Motor neuron (in vitro differentiated cells): ENCODE measurements around the gene SHROOM4. TPM values are rescaled to one million over a fixed set of nuclear protein-coding genes. Genes with fewer than 3 reads are reported as not detected.

ENCODE experiments used
- ATAC-seq, 8 experiments: fragments of 200-7000 bp; cut with Tn5 transposase; replicated peaks in 6 of 8; 2 replicates each; pipeline ENCODE4 v1.8.0; 2021; ENCODE audit warnings: mild to moderate bottlenecking in 8 of 8, moderate library complexity in 8 of 8
- H3K27ac ChIP-seq, 2 donors: fragments of 250-450 bp; sonication (Bioruptor Pico); 2 replicates each; pipeline ENCODE4 v1.9.0; 2021; ENCODE audit warnings: antibody characterized with exemption in 2 of 2, mild to moderate bottlenecking in 2 of 2, moderate library complexity in 1 of 2
- H3K4me1 ChIP-seq, 2 donors: fragments of 250-450 bp; sonication (Bioruptor Pico); replicated peaks in 1 of 2; 2 replicates each; pipeline ENCODE4 v1.6.1; 2021; ENCODE audit warnings: antibody characterized with exemption in 2 of 2, mild to moderate bottlenecking in 2 of 2, moderate library complexity in 1 of 2
- H3K4me3 ChIP-seq, 5 donors: fragments of 250-450 bp; sonication (Bioruptor Pico); 2 replicates each; pipeline ENCODE4 v1.9.0; 2021; ENCODE audit warnings: antibody characterized with exemption in 5 of 5, mild to moderate bottlenecking in 5 of 5, moderate library complexity in 4 of 5
- WGBS, 10 experiments: fragments of 450-650 bp; shearing (Covaris generic); methylation state at CpG; one replicate each; pipeline ENCODE4 v1.0.0; 2022; 5-methylcytosine and 5-hydroxymethylcytosine counted together
- in situ Hi-C, 9 experiments: fragments of 400-800 bp; cut with MboI; loops; one replicate each; pipeline ENCODE4 v1.15.0; 2021; ENCODE audit warnings: low sequenced_read_pairs in 9 of 9, low pct_unique_long_range_greater_than_20kb in 2 of 9; ENCODE audit not compliant: unreplicated experiment in 9 of 9
- total RNA-seq, 8 experiments: library from RNA; unstranded; fragments of 300-600 nt; gene quantifications; 2 replicates each; pipeline versions ENCODE4 v1.2.3 to v1.2.4, GENCODE V29; 2022

SHROOM4 gene
- total RNA-seq, 8 experiments from 2014 or later: 1.1 to 19.6 (median 3.8) TPM

DNA sequence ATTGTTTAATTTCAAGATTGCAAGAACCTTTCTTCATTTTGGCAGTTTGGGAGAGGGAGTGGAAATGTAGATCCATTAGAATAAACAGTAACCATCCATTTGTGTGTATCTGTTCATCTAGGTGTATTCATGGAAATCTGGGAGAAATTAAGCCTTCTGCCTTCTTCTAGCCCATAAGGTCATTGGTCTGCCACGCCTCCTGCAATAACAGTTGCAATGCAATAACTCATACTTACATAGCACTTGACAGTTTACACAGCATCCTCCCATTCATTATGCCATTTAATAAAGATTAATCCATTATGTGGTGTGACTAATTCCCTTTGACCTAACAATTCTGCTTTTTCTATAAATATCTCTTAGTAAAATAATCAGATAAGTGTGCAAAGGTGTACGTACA lies 42.6 kb downstream of the SHROOM4 start:
- peak in 5 of 8 experiments; percentile 46 to 80 (median 73) for ATAC-seq
- Histone ChIP-seq H3K4me1 (peaks cover 0 to 13% of the 10 kb centered on the region in 2 donors), H3K27ac (no peak overlapping the region), H3K4me3 (no peak overlapping the region)
- in situ Hi-C loops: no loop called here
- WGBS, 10 experiments: 30 to 83% (median 50%) methylated on average over 1 to 2 of the region's 2 CpGs; no CpG with 5 or more reads in 4 of the 10 experiments

DNA sequence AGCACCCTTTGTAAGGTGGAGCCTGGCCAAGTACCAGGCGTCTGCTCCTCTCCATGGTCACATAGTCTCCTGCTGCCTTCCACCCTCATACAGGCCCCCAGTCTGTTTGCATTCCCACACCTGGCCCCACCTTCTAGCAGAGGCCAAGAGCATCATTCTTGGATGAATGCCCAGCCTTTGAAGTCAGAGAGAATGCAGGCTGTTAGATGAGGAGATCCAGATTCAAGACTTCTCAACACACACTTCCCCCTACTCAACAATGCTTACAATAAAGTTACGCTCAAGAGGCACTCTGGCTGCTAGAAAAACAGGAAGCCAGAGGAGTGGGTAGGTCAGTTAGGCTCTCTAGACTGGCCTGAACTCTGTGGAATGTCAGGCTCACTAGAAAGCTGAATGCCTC lies 43.3 kb downstream of the SHROOM4 start:
- H3K4me1 ChIP-seq: peaks cover 0 to 13% of the 10 kb centered on the region in 2 donors
- ATAC-seq: peak in 2 of 8 experiments; percentile 38 to 41
- 42 to 100% (median 100%) methylated on average over 1 to 2 of the region's 2 CpGs; no CpG with 5 or more reads in 7 of the 10 experiments for WGBS, 10 experiments
- no peak overlapping the region for H3K4me3 ChIP-seq
- H3K27ac ChIP-seq: no peak overlapping the region
- in situ Hi-C loops: no loop called here

DNA sequence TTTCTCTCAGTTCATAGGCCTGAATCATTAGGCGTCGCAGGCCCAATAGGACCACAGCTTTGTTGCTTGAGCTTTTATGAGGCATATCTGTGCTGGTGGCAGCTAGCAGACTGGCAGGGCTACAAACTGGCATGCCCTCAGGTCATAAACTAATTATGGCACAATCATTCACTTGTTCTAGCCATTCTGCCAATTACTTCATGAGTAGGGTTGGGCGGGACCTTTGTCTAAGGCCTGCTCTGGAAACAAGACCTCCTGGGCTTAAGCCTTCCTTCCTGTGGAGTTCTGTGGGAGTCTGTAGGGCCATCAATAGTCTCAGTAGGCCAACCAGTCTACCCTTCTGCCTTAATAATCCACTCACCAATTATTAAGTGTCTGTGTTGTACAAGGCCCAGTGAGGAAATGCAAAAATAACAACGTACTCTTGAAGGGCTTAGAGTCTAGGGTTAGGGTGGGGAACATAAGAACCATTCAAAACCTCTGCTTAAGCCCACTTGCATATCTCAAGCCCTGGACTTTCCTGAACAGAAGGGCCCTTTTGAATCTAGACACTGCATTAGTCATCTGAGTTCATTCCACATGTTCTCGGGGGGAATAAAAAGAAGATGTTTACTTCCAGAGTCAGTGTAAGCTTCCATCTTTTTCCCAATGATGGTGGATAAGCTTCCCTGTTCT lies 44.5 kb downstream of the SHROOM4 start:
- 66 to 100% (median 91%) methylated on average over 1 to 5 of the region's 5 CpGs; no CpG with 5 or more reads in 5 of the 10 experiments for WGBS, 10 experiments
- no peak overlapping the region for H3K4me3 ChIP-seq
- in situ Hi-C loops: no loop called here
- ATAC-seq: no peak
- no peak overlapping the region for H3K27ac ChIP-seq
- H3K4me1 ChIP-seq: peaks cover 0 to 13% of the 10 kb centered on the region in 2 donors

DNA sequence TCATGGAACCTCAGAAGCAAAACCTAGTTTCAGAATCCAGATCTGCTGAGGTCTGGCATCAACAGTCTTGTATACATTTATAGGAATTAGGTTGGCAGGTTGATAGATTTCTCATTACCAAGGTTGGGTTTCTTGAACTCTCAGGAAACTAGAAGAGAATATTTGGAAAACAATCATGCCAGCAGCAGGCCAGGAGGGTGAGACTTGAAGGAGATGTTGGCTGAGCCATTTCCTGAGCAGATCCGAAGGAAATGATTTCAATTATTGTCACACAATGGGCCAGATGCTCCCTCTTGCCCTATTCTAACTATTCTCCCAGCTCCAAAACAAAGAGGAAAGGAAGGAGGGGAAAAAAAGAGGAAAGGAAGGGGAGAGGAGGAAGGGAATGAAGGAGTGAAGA lies 45.2 kb downstream of the SHROOM4 start:
- in situ Hi-C loops: no loop called here
- Histone ChIP-seq H3K4me1 (peaks cover 0 to 13% of the 10 kb centered on the region in 2 donors), H3K4me3 (no peak overlapping the region), H3K27ac (no peak overlapping the region)
- no peak for ATAC-seq
- WGBS, 10 experiments: 29 to 100% (median 30%) methylated on average over 1 of the region's 1 CpG; no CpG with 5 or more reads in 7 of the 10 experiments

DNA sequence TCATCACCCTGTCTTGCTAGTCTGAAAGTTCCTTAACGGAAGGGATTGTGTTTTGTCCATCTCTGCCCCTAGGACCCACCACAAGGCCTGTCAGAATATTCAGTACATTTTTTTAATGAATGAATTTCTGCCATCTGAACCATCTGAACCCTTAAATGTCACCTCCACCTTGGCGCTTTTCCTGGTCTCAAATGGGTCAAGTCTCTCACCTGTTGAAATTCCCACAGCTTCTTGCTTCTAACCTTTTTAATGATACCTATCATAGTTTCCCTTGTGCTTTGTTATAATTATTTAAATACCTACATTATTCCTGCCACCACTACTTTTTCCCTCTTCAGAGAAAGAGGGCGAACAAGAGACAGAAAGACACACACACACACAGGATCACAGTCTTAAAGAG lies 48.0 kb downstream of the SHROOM4 start:
- in situ Hi-C loops: no loop called here
- H3K4me3 ChIP-seq: no peak overlapping the region
- no peak for ATAC-seq
- 7 to 100% (median 67%) methylated on average over 1 to 3 of the region's 3 CpGs; no CpG with 5 or more reads in 4 of the 10 experiments for whole genome bisulfite sequencing, 10 experiments
- H3K27ac ChIP-seq: no peak overlapping the region
- peaks cover 0 to 5% of the 10 kb centered on the region in 2 donors for H3K4me1 ChIP-seq

DNA sequence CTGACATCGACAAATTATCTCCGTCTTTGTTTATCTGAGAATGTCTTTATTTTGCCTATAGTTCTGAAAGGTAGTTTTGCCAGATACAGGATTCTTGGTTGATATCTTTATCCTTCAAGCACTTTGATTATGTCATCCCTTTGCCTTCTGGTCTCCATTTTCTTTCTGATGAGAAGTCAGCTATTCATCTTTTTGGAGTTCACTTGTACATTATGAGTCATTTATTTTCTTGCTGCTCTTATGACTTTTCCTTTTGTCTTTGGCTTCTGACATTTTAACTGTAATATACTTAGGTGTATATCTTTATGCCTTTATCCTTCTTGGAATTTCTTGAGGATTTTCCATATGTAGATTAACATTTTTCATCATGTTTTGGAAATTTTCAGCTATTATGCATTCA lies 51.4 kb downstream of the SHROOM4 start:
- Histone ChIP-seq H3K4me3 (no peak overlapping the region), H3K4me1 (no peaks in the 10 kb centered on the region), H3K27ac (no peak overlapping the region)
- in situ Hi-C loops: no loop called here
- 48 to 100% (median 93%) methylated on average over 2 of the region's 2 CpGs; no CpG with 5 or more reads in 3 of the 10 experiments for WGBS, 10 experiments
- no peak for ATAC-seq

DNA sequence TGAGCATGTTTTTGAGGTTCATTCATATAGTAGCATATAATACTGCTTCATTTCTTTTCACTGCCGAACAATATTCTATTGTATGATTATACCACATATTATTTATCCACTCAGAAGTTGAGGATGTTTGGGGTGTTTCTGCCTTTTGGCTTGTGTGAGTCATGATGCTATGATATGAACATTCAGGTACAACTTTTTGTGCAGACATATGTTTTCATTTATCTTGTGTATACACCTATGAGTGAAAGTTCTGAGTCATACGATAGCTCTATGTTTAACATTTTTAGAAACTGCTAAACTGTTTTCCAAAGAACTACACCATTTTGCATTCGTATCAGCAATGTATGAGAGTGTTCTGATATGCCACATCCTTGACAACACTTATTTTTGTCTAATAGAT lies 57.7 kb downstream of the SHROOM4 start:
- no peak overlapping the region for H3K4me3 ChIP-seq
- no peak overlapping the region for H3K27ac ChIP-seq
- no peaks in the 10 kb centered on the region for H3K4me1 ChIP-seq
- no peak for ATAC-seq
- WGBS, 10 experiments: 29 to 100% (median 52%) methylated on average over 1 to 3 of the region's 3 CpGs; no CpG with 5 or more reads in 3 of the 10 experiments
- in situ Hi-C loops: no loop called here

DNA sequence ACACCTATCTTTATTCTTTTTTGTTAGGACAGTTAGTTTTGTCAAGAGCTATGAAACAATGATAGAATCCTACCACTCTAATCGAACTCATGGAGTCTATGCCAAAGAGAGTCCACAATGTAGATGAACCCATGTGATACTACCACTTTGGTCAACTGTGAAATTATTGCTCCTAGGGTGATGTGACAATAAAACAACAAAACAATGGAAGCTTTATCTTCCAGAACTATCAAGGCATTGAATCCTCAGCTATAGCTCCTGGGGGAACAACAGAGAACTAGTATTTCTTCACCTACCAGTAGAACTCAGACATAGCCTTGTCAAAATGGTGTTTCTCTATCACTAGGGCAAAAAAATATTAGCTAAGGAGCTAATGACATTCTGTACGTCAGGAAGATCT lies 62.9 kb downstream of the SHROOM4 start:
- 14 to 80% (median 37%) methylated on average over 1 to 2 of the region's 2 CpGs; no CpG with 5 or more reads in 7 of the 10 experiments for WGBS, 10 experiments

DNA sequence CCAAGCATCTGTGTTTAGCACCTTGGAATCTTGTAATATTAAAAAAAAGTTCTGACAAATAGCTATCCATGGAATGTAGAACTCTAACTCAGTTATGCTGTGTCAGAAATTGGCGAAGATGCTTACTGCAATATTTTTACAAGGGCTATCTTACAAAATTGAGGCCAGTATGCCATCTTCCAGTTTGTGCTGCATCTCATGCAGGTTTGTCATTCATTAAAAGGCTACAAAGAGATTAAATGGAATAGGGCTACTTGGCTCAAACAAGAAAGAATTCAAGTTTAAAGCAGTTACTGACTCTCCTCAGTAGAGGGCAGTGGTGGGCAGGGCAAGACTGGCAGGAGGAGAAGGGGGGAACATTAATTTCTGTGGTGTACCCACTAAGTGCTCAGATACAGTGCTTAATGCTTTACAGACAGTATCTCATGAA lies 66.5 kb downstream of the SHROOM4 start:
- 0 to 100% (median 25%) methylated on average over 1 of the region's 1 CpG; no CpG with 5 or more reads in 7 of the 10 experiments for WGBS, 10 experiments
- in situ Hi-C loops: loop anchor here in 2 of 9 experiments (25.0 kb wide), 1 partner anchor 165 kb away; the partner anchor contains the start of gene BMP15 (in 2 of the 2)
- ATAC-seq: no peak
- Histone ChIP-seq H3K4me1 (no peaks in the 10 kb centered on the region), H3K4me3 (no peak overlapping the region), H3K27ac (no peak overlapping the region)

More for the DNA sequence above, 62.9 kb downstream of the SHROOM4 start:
- Histone ChIP-seq H3K27ac (no peak overlapping the region), H3K4me3 (no peak overlapping the region), H3K4me1 (no peaks in the 10 kb centered on the region)
- in situ Hi-C loops: no loop called here
- no peak for ATAC-seq

DNA sequence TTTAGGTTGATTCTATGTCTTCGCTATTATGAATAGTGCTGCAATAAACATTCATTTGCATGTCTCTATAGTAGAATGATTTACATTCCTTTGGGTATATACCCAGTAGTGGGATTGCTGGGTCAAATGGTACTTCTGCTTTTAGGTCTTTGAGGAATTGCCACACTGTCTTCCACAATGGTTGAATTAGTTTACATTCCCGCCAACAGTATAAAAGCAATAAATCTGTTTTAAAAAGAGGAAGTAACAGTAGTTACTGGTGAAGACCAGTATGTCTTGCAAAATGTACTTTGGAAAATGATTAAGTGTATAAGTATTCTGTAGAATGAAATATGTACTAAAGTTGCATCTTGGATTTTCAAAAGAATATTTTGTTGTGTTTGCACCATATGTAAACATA lies 77.3 kb downstream of the SHROOM4 start:
- WGBS, 10 experiments: 63 to 100% (median 100%) methylated on average over 1 to 2 of the region's 2 CpGs; no CpG with 5 or more reads in 5 of the 10 experiments
- H3K27ac ChIP-seq: no peak overlapping the region
- in situ Hi-C loops: loop anchor here in 2 of 9 experiments (25.0 kb wide), 1 partner anchor 176 kb away; the partner anchor contains the start of gene BMP15 (in 2 of the 2)
- no peak for ATAC-seq
- H3K4me3 ChIP-seq: no peak overlapping the region
- H3K4me1 ChIP-seq: no peaks in the 10 kb centered on the region

DNA sequence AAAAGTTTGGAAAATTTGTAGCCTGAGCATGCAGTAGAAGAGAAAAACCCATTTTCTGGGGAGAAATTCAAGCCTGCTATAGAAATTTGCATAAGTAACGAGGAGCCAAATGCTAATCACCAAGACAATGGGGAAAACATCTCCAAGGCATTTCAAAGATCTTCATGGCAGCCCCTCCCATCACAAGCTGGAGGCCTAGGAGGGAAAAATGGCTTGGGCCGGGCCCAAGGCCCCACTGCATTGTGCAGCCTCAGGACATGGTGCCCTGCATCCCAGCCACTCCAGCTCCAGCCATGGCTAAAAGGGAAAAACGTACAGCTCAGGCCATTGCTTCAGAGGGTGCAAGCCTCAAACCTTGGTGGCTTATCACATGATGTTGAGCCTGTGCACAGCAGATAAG lies 87.7 kb downstream of the SHROOM4 start:
- no peak overlapping the region for H3K27ac ChIP-seq
- H3K4me3 ChIP-seq: no peak overlapping the region
- no peaks in the 10 kb centered on the region for H3K4me1 ChIP-seq
- 17 to 60% (median 20%) methylated on average over 1 to 3 of the region's 3 CpGs; no CpG with 5 or more reads in 5 of the 10 experiments for WGBS, 10 experiments
- ATAC-seq: peak in 3 of 8 experiments; percentile 23 to 67 (median 64)
- in situ Hi-C loops: loop anchor here in 2 of 9 experiments (25.0 kb wide), 1 partner anchor 186 kb away; the partner anchor contains the start of gene BMP15 (in 2 of the 2)

DNA sequence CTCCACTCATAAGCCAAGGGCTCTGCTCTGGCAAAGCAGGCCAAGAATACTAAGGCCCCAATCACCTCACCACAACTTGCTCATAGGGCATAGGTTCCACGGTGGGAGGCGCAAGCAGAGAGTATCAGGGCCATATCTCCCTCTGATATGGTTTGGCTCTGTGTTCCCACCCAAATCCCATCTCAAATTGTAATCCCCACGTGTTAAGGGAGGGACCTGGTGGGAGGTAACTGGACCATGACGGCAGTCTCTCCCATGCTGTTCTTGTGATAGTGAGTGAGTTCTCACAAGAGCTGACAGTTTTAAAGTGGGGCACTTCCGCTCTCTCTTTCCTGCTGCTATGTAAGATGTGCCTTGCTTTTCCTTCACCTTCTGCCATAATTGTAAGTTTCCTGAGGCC lies 88.7 kb downstream of the SHROOM4 start:
- in situ Hi-C loops: loop anchor here in 2 of 9 experiments (25.0 kb wide), 1 partner anchor 187 kb away; the partner anchor contains the start of gene BMP15 (in 2 of the 2)

DNA sequence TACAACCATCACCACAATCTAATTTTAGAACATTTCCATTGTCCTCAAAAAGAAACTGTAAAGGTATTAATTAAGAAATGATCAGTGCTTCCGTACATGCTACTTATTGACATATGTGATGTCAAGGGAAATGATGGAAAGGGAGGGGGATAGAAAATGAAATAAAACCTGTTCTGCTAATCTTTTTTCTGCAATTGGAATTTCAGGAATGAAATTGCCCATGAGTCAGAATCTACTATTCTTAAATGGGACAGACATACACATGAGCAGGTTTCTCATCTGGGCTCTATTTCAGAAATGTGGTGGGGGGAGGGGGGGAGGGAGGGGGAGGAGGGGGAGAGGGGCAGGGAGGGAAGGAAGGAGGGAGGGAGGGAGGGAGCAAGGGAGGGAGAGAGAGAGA lies 91.0 kb downstream of the SHROOM4 start:
- Histone ChIP-seq H3K4me3 (no peak overlapping the region), H3K4me1 (no peaks in the 10 kb centered on the region), H3K27ac (no peak overlapping the region)
- in situ Hi-C loops: no loop called here
- 40 to 100% (median 87%) methylated on average over 1 of the region's 1 CpG; no CpG with 5 or more reads in 6 of the 10 experiments for WGBS, 10 experiments
- ATAC-seq: no peak

More for the DNA sequence above, 88.7 kb downstream of the SHROOM4 start:
- ATAC-seq: peak in 1 of 8 experiments; percentile 25
- no peak overlapping the region for H3K4me3 ChIP-seq
- H3K4me1 ChIP-seq: no peaks in the 10 kb centered on the region
- H3K27ac ChIP-seq: no peak overlapping the region
- WGBS, 10 experiments: 38 to 100% methylated on average over 2 to 5 of the region's 5 CpGs; no CpG with 5 or more reads in 8 of the 10 experiments
